ENCODE results near the gene BMP6. TPM values are rescaled to one million over a fixed set of nuclear protein-coding genes. Genes with fewer than 3 reads are reported as not detected.

The BMP6 gene
- total RNA-seq, 1 donor from 2014 or later = 1.3 TPM

DNA sequence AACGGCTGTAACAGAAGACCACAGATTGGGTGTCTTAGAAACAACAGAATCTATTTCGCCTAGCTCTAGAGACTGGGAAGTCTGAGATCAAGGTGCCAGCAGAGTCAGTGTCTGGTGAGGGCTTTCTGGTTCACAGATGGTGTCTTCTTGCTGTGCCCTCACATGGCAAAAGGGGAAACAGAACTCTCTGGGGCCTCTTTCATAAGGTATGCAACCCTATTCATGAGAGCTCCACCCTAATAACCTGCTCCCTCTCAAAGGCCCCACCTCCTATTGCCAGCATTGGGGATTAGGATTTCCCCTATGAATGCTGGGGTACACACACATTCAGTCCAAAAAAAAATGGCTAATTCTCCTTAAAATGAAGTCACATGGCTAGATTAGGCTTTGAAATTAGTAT, 174.7 kb downstream of the BMP6 start:
- TF ChIP-seq, protein P1, sequence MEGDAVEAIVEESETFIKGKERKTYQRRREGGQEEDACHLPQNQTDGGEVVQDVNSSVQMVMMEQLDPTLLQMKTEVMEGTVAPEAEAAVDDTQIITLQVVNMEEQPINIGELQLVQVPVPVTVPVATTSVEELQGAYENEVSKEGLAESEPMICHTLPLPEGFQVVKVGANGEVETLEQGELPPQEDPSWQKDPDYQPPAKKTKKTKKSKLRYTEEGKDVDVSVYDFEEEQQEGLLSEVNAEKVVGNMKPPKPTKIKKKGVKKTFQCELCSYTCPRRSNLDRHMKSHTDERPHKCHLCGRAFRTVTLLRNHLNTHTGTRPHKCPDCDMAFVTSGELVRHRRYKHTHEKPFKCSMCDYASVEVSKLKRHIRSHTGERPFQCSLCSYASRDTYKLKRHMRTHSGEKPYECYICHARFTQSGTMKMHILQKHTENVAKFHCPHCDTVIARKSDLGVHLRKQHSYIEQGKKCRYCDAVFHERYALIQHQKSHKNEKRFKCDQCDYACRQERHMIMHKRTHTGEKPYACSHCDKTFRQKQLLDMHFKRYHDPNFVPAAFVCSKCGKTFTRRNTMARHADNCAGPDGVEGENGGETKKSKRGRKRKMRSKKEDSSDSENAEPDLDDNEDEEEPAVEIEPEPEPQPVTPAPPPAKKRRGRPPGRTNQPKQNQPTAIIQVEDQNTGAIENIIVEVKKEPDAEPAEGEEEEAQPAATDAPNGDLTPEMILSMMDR (conservative IDR thresholded peaks at IDR 0.05; ENCODE audit: low read depth, low read length) = no peak
- DNase-seq (ENCODE audit: low read depth) = no peak
- H3K4me3 ChIP-seq (ENCODE audit: low read depth, low read length) = no peak overlapping the region

DNA sequence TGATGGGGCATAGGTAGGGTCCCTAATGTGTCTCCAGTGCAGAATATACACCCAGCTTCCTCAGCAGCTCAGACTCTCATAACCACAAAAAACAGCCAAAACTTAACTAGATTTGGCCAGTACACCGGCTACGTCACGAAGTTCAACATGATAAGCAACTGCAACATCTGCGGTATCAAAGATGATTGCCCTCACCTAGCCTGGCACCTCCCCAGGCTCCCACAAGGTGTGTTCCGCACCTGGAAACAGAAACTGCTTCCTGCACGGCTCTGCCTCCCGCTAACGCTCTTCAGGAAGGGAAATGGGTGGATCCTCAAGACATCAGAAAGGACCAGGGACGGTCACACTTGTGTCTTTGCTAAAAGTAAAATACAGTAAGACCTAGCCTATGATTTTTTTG, 175.2 kb downstream of the BMP6 start:
- no peak overlapping the region for H3K4me3 ChIP-seq (ENCODE audit: low read depth, low read length)
- DNase-seq (ENCODE audit: low read depth) = no peak
- TF ChIP-seq, protein P1 (conservative IDR thresholded peaks at IDR 0.05; ENCODE audit: low read depth, low read length) = no peak

DNA sequence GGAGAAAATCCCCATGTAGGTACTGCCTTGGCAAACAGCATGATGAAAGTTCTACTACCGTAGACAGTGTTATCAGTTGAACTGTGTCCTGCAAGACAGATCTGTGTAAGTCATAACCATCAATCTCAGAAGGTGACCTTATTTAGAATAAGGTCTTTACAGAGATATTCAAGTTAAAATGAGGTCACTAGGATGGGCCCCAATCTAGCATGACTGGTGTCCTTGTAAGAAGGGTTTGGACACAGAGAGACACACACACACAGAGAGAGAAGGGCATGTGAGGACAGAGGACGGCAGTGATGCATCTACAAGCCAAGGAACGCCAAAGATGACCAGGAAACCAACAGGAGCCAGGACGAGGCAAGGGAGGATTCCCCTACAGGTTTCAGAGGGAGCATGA, 175.9 kb downstream of the BMP6 start:
- no peak for DNase-seq (ENCODE audit: low read depth)
- no peak overlapping the region for H3K4me3 ChIP-seq (ENCODE audit: low read depth, low read length)
- TF ChIP-seq, protein P1 (conservative IDR thresholded peaks at IDR 0.05; ENCODE audit: low read depth, low read length) = no peak

DNA sequence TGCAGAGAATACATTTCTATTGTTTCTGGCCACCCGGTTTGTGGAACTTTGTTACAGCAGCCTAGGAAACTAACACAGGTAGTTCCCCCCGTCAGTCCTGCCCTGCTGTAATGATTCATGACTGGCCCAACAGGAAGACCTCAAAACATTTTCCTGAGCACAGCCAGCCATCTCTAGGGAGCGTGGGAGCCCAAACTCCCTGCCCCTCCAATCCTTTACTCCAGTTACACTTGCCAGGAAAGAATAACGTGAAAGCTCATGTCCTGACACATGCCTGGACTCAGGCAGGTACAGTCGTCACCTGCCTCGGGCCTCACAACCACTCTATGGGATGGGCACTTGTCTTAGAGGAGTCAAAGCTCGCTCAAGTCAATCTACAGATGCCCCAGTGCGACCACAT, 176.3 kb downstream of the BMP6 start:
- no peak overlapping the region for H3K4me3 ChIP-seq (ENCODE audit: low read depth, low read length)

DNA sequence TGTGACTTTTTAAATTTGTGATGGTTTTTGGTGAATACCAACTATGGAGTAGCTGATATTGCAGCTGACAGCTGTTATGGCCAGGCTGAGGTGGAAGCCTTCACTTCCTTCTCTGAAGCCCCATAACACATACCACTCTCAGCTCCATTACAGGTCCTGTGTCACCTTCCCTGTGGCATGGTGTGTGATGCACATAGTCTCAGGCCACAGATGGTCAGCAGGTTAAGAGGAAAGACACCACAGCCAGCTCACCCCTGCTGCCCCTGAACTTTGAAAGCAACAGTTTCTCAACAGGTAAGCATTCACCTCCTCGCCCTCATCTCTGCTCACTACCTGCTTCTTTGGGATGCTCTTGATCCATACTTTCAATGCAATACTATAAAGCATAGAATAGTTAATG, 177.0 kb downstream of the BMP6 start:
- TF ChIP-seq, protein P1 (conservative IDR thresholded peaks at IDR 0.05; ENCODE audit: low read depth, low read length) = no peak
- H3K4me3 ChIP-seq (ENCODE audit: low read depth, low read length) = no peak overlapping the region
- DNase-seq (ENCODE audit: low read depth) = no peak

More for the DNA sequence above, 176.3 kb downstream of the BMP6 start:
- TF ChIP-seq, protein P1 (conservative IDR thresholded peaks at IDR 0.05; ENCODE audit: low read depth, low read length) = no peak
- no peak for DNase-seq (ENCODE audit: low read depth)

DNA sequence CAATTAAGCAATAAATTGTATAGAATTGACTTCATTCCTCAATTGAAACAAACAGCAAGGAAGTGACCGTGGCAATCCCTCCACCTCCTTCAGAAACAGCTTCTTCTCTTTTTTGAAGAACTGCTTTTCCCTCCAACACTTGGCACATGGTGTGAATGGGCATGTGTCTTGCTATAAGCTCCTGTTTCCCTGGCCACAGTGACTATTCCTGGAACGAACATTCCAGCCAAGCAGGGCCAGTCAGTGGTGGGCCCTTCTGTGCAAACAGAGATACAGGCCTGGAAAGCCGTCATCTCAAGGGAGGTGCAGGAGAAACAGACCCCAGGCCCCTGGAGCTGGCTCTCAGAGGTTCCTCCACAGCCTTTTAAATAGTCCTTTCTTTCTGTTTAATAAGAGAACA, 177.8 kb downstream of the BMP6 start:
- DNase-seq (ENCODE audit: low read depth) = no peak
- no peak overlapping the region for H3K4me3 ChIP-seq (ENCODE audit: low read depth, low read length)
- TF ChIP-seq, protein P1 (conservative IDR thresholded peaks at IDR 0.05; ENCODE audit: low read depth, low read length) = no peak

DNA sequence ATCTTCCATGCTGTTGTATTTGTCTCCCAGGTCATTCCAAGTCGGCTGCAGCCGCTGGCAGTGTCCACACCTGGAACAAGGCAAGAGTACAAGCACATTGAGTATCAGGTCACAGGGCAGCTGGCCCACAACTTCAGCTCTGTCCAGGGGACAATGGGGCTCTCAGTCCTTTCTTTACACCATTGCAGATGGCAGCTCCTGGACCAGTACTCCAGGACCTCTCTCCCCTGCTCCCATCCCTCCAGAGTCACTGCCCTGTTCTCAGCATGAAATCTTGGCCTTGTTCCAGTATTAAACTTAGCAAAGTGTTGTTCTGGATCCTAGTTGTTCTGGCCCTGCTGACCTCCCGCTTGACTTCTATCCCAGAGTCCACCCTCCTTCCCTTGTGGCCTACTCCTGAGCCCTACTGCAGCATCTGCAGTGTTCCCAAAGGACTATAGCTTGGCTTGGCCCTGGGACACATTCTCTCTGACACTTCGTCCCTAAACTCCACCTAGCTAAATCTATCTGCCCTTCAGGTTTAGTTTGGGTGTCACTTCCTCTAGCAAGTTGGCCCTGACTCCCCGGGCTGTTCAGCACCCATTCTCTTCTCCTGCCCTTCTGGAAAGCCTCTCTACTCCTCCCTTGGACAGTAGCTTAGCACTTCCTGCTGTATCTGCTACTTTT, 178.9 kb downstream of the BMP6 start:
- TF ChIP-seq, protein P1 (conservative IDR thresholded peaks at IDR 0.05; ENCODE audit: low read depth, low read length) = no peak
- DNase-seq (ENCODE audit: low read depth) = no peak
- no peak overlapping the region for H3K4me3 ChIP-seq (ENCODE audit: low read depth, low read length)

Measured in epithelial cell of proximal tubule (primary cell).